ENCODE data around the gene ZNF587B.
"Not testable (repeated sequence)": the region's sequence is repeated elsewhere in the genome, so short reads cannot be mapped to it uniquely, and the experiment has no call there.

ZNF587B gene

GRCh38 chr19:57869655-57870054 is 39.6 kb downstream of the ZNF587B start:
- in situ Hi-C loops (cut with MboI; ENCODE audit: low sequenced_read_pairs), result not testable (repeated sequence)

DNA sequence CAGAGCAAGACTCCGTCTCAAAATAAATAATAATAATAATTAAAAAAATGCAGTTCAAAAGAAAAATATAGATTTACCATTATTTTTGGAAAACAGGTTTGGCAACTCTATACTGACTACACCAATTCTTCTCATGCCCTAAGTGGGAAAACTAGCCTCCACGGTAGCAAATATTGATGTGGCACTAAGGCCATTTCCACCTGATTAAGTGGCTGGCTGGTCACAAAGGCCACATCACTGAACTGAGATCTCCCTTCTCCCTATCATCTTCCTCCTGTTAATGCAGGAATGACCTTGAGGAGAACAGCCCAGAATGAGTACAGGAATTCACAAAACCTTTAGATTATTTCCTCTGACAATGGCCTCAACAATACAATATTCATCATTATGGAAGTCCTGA is 40.1 kb downstream of the ZNF587B start:
- in situ Hi-C loops (cut with MboI; ENCODE audit: low sequenced_read_pairs), result no loop called here

DNA sequence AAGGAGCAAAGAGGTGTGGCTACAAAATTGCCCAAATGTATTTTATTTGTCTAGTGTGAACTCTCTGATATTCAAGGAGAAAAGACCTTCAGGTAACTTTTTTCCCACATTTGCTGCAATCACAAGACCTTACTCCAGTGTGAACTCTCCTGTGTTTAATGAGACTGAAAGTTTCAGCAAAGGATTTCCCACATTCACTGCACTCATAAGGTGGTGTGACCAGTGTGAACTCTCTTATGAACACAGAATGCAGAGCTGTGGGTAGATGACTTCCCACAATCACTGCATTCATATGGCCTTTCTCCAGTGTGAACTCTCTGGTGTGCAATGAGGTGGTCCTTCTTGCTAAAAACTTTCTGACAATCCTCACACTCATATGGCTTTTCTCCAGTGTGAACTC is 42.4 kb downstream of the ZNF587B start:
- in situ Hi-C loops (cut with MboI; ENCODE audit: low sequenced_read_pairs), result no loop called here

DNA sequence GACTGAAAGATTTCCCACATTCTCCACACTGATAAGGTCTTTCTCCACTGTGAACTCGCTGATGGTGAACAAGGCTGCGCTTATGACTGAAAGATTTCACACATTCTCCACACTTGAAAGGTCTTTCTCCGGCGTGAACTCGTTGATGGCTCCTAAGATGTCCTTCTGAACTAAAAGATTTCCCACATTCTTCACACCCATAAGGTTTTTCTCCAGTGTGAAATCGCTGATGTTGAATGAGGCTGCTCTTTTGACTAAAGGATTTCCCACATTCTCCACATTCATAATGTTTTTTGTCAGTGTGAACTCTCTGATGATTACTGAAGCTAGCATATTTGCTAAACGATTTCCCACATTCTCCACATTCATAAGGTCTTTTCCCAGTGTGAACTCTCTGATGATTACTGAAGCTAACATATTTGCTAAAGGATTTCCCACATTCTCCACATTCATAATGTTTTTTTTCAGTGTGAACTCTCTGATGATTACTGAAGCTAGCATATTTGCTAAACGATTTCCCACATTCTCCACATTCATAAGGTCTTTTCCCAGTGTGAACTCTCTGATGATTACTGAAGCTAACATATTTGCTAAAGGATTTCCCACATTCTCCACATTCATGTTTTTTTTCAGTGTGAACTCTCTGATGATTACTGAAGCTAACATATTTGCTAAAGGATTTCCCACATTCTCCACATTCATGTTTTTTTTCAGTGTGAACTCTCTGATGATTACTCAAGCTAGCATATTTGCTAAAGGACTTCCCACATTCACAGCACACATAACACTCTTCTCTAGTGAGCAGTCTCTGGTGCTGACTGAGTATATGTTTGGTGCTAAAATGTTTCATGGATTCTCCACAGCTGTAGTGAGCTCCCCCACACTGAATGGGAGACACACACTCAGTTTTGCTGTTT is 44.0 kb downstream of the ZNF587B start:
- in situ Hi-C loops (cut with MboI; ENCODE audit: low sequenced_read_pairs), result not testable (repeated sequence)

- in situ Hi-C loops (cut with MboI; ENCODE audit: low sequenced_read_pairs), result no loop called here
Measured at GRCh38 chr19:57886046-57886445, 55.9 kb downstream of the ZNF587B start.

- in situ Hi-C loops (cut with MboI; ENCODE audit: low sequenced_read_pairs), result no loop called here
Measured at GRCh38 chr19:57887195-57887941, 57.3 kb downstream of the ZNF587B start.

DNA sequence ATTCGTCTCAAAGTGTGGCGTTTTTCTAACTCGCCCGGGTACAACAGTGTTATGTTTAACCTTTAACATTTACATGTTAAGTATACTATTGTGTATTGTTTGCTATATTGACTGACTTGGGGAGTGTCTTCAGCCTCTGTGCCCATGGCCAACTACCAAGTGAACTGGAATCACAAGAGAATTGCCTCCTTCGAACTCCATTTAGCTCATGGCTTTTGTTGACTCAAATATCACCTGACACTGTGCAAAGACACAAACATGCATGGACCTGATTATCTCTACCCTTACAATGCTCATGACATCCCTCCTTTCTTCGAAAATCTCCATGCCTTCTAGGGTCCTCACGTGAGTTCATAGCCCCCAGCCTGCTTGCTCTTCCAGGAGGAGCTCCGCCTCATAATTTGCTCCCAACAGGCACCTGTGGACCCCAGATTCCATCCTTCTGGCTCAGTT is 58.0 kb downstream of the ZNF587B start:
- in situ Hi-C loops (cut with MboI; ENCODE audit: low sequenced_read_pairs), result no loop called here

- in situ Hi-C loops (cut with MboI; ENCODE audit: low sequenced_read_pairs), result no loop called here
Measured at GRCh38 chr19:57888560-57889231, 58.6 kb downstream of the ZNF587B start, which contains the start of gene ZNF814. Gene ZNF814, minus strand, starts transcription at chr19:57889037. Its CDS starts 235 bp downstream, at chr19:57888802.

DNA sequence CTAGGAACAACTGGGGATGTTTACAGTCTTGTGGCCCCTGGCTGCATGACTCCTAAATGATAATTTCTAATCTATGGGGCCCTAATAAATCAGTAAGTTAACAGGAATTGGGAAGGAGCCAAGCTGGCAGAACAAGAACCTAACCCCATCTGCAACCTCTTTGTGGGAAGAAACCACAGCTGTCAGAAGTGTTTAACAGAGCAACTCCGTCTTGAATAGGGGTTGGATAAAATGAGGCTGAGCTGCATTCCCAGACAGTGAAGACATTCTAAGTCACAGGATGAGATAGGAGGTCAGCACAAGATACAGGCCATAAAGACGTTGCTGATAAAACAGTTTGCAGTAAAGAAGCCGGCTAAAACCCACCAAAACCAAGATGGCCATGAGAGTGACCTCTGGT is 60.6 kb downstream of the ZNF587B start:
- in situ Hi-C loops (cut with MboI; ENCODE audit: low sequenced_read_pairs), result not testable (repeated sequence)

All from HL-60/S4 treated with retinoic acid at 250 ng/mL for 4 days and 3 days (cell line).